Endothelial cell of umbilical vein (primary cell): Measurements from ENCODE around the gene TMEM270. TPM values are rescaled to one million over a fixed set of nuclear protein-coding genes. Genes with fewer than 3 reads are reported as not detected.

Source experiments
- BruUV-seq: library from RNA; stranded (reverse); fragments of 400-500 nt; replicated peaks from 2 replicates; lab custom pipeline; 2021; lab: Mats Ljungman, UMichigan
- CTCF ChIA-PET: fragments of 300-600, 350-600 bp; sonication (Branson Sonifier 250); formaldehyde crosslinking; loops from one replicate; lab custom pipeline; 2021; ENCODE audit warnings: antibody characterized with exemption, inconsistent platforms; lab: Charles Lee
- POLR2A ChIA-PET: fragments of 300-600, 350-600 bp; sonication (Branson Sonifier 250); formaldehyde crosslinking; loops from one replicate; lab custom pipeline; 2021; ENCODE audit warnings: antibody characterized with exemption, inconsistent platforms; lab: Charles Lee
- DNase-seq: peaks from one replicate; pipeline ENCODE4 v3.0.0-alpha.2; 2011; ENCODE audit warnings: low read depth, low spot score
- FAIRE-seq: peaks from 2 replicates; lab custom pipeline; 2011; peaks lifted over from hg19 to GRCh38; lab: Jason Lieb, UNC
- H2AFZ ChIP-seq: 2 replicates; pipeline ENCODE4 v1.6.0; 2012; ENCODE audit warnings: low read depth, low read length, control low read depth, inconsistent platforms
- H3K27ac ChIP-seq: 2 replicates; pipeline ENCODE4 v1.5.1; 2011; ENCODE audit warnings: low read depth, mild to moderate bottlenecking, control low read depth, low read length, moderate library complexity; ENCODE audit not compliant: insufficient read depth
- H3K27me3 ChIP-seq, 2 experiments: 2 replicates each; pipeline versions ENCODE4 v1.6.0 to v1.6.1; 2011; ENCODE audit warnings: low read length in 2 of 2, mixed read lengths in 1 of 2; ENCODE audit not compliant: control insufficient read depth in 2 of 2, insufficient read depth in 2 of 2
- H3K36me3 ChIP-seq, 2 experiments: 2 replicates in 1 of 2; 3 replicates in 1 of 2; pipeline ENCODE4 v1.5.1; 2011; ENCODE audit warnings: low read length in 2 of 2, mild to moderate bottlenecking in 1 of 2, moderate library complexity in 1 of 2; ENCODE audit not compliant: control insufficient read depth in 2 of 2, insufficient read depth in 2 of 2; ENCODE audit errors: extremely low read depth in 1 of 2
- H3K4me1 ChIP-seq: 3 replicates; pipeline ENCODE4 v1.5.1; 2011; ENCODE audit warnings: mild to moderate bottlenecking, low read length; ENCODE audit not compliant: control insufficient read depth, insufficient read depth; ENCODE audit errors: extremely low read depth
- H3K4me2 ChIP-seq: 2 replicates; pipeline ENCODE4 v1.6.1; 2011; ENCODE audit warnings: low read length, control low read depth, mixed read lengths; ENCODE audit not compliant: insufficient read depth
- H3K4me3 ChIP-seq, 3 experiments: fragments of 200-600 bp in 1 of 3; sonication (generic), shearing (Covaris generic) in 1 of 3; replicated peaks in 1 of 3; 2 replicates each; pipeline ENCODE4 v1.5.1; 2011 to 2016; ENCODE audit warnings: control low read depth in 3 of 3, low read length in 3 of 3, mild to moderate bottlenecking in 2 of 3, inconsistent platforms in 1 of 3, low read depth in 1 of 3, moderate library complexity in 1 of 3; ENCODE audit not compliant: insufficient read depth in 1 of 3
- H3K79me2 ChIP-seq: 2 replicates; pipeline ENCODE4 v1.6.0; 2012; ENCODE audit warnings: low read length, inconsistent platforms; ENCODE audit not compliant: control insufficient read depth, insufficient read depth
- H3K9ac ChIP-seq: replicated peaks from 2 replicates; pipeline ENCODE3; 2011; ENCODE audit warnings: low read length, control low read depth; ENCODE audit not compliant: insufficient read depth; ENCODE audit errors: extremely low read depth
- H3K9me1 ChIP-seq: replicated peaks from 3 replicates; pipeline ENCODE4 v1.6.0; 2011; ENCODE audit warnings: mild to moderate bottlenecking, low read length; ENCODE audit not compliant: control insufficient read depth, insufficient read depth; ENCODE audit errors: extremely low read depth
- H3K9me3 ChIP-seq: replicated peaks from 2 replicates; pipeline ENCODE4 v1.5.1; 2012; ENCODE audit warnings: low read length, inconsistent platforms; ENCODE audit not compliant: control insufficient read depth, insufficient read depth
- H4K20me1 ChIP-seq: replicated peaks from 2 replicates; pipeline ENCODE3; 2011; ENCODE audit warnings: mild to moderate bottlenecking, low read length; ENCODE audit not compliant: control insufficient read depth, insufficient read depth; ENCODE audit errors: extremely low read depth
- CTCF ChIP-seq, 2 donors: IDR thresholded peaks; 1 replicate in 1 of 2; 2 replicates in 1 of 2; pipeline ENCODE4 v1.5.1; 2011; ENCODE audit warnings: low read length in 2 of 2, mild to moderate bottlenecking in 2 of 2, moderate library complexity in 2 of 2, control low read depth in 1 of 2, inconsistent platforms in 1 of 2, low read depth in 1 of 2; ENCODE audit not compliant: insufficient read depth in 1 of 2; ENCODE audit errors: extremely low read depth in 1 of 2
- FOS ChIP-seq: IDR thresholded peaks from 2 replicates; pipeline ENCODE4 v1.6.1; 2011; ENCODE audit warnings: mild to moderate bottlenecking, low read length, moderate library complexity, borderline replicate concordance; ENCODE audit not compliant: insufficient read depth
- GATA2 ChIP-seq: IDR thresholded peaks from 2 replicates; pipeline ENCODE4 v1.7.0; 2011; ENCODE audit warnings: low read depth, mild to moderate bottlenecking, moderate library complexity, mixed read lengths, low read length; ENCODE audit not compliant: insufficient read length, insufficient read depth
- MYC ChIP-seq: IDR thresholded peaks from one replicate; pipeline ENCODE4 v1.6.1; 2011; ENCODE audit warnings: mild to moderate bottlenecking, low read depth, low read length
- POLR2A ChIP-seq: IDR thresholded peaks from 2 replicates; pipeline ENCODE4 v1.6.1; 2012; ENCODE audit warnings: low read depth, mild to moderate bottlenecking, control low read depth, low read length
- dilution Hi-C: fragments of 300-500 bp; cut with MboI; formaldehyde crosslinking; loops from one replicate; pipeline ENCODE4 v1.15.0; 2019; ENCODE audit warnings: low sequenced_read_pairs; ENCODE audit not compliant: extremely low pct_ligation_motif_present
- intact Hi-C: fragments of 100-400 bp; cut with micrococcal nuclease; formaldehyde crosslinking; loops from one replicate; pipeline ENCODE4 v1.10.0; 2022
- polyA plus RNA-seq, 4 experiments: library from polyadenylated mRNA; depleted of rRNA in 3 of 4; stranded (reverse) in 3 of 4; unstranded in 1 of 4; fragments of >200 nt; gene quantifications; 2 replicates each; pipeline versions ENCODE4 v1.2.1 to v1.2.3, GENCODE V29; 2011 to 2012; ENCODE audit warnings: missing spikeins in 1 of 4
- total RNA-seq: library from RNA; stranded (reverse); gene quantifications from 2 replicates; pipeline ENCODE4 v1.2.3, GENCODE V29; 2021
- TF ChIP-seq, protein P1 (sequence below): IDR thresholded peaks from 2 replicates; pipeline ENCODE4 v1.6.1; 2011; ENCODE audit not compliant: insufficient read depth, insufficient read length

The TMEM270 gene
- total and polyA plus RNA-seq, 2 donors (not counting 3 experiments of a cell fraction or from before 2014, with no cell fraction given): not detected

- Histone ChIP-seq H3K4me1 (peaks cover under 1% of the 10 kb centered on the region), H3K27me3 (no peaks in the 10 kb centered on the region), H4K20me1 (no peaks in the 10 kb centered on the region), H3K9me3 (no peaks in the 10 kb centered on the region), H3K27ac (no peak overlapping the region), H2AFZ (no peak overlapping the region), H3K4me2 (no peak overlapping the region), H3K4me3 (no peak overlapping the region), H3K79me2 (no peaks in the 10 kb centered on the region), H3K9me1 (no peaks in the 10 kb centered on the region), H3K9ac (no peak overlapping the region), H3K36me3 (no peaks in the 10 kb centered on the region)
- ChIA-PET POLR2A (interaction anchor here (0.6 kb wide), 1 partner anchor 335 kb away, joined by 8 read pairs; no protein-coding TSS in a partner anchor), CTCF (interaction anchor here (1.5 to 3.1 kb wide), 4 partner anchors 10 to 22 kb away, joined by 4 to 15 read pairs (median 8); partner anchors contain the start of gene METTL27)
- TF ChIP-seq, protein P1, sequence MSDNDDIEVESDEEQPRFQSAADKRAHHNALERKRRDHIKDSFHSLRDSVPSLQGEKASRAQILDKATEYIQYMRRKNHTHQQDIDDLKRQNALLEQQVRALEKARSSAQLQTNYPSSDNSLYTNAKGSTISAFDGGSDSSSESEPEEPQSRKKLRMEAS: no peak
- TF ChIP-seq CTCF (IDR thresholded peaks at IDR 0.05; ENCODE audit: extremely low read depth in 1 of 2, insufficient read depth in 1 of 2, low read depth in 1 of 2, low read length in 2 of 2) (no peak), POLR2A (no peak), MYC (no peak), FOS (no peak), GATA2 (no peak)
- FAIRE-seq (no peak), DNase-seq (no peak)
- dilution Hi-C loops (no loop called here), intact Hi-C loops (no loop called here)
- no TSS peak for BruUV-seq
Measured at GRCh38 chr7:73832806-73833205, 28.2 kb upstream of the TMEM270 start.
